HCT116 (cell line): ENCODE data around the gene TRAK1. TPM values are rescaled to one million over a fixed set of nuclear protein-coding genes. Genes with fewer than 3 reads are reported as not detected.

Experiments used
- ATAC-seq: fragments of 200-7000 bp; cut with Tn5 transposase; 2 replicates; pipeline ENCODE4 v1.9.1; 2020; ENCODE audit warnings: mild to moderate bottlenecking, moderate library complexity
- BruUV-seq: library from RNA; stranded (reverse); fragments of 400-500 nt; replicated peaks from 2 replicates; lab custom pipeline; 2021; lab: Mats Ljungman, UMichigan
- CTCF ChIA-PET: fragments of 300-600 bp; sonication (Branson Sonifier 250); formaldehyde crosslinking; loops from one replicate; lab custom pipeline; 2021; ENCODE audit warnings: antibody characterized with exemption; lab: Charles Lee
- POLR2A ChIA-PET: fragments of 300-600, 350-600 bp; sonication (Branson Sonifier 250); formaldehyde crosslinking; loops from one replicate; lab custom pipeline; 2021; ENCODE audit warnings: antibody characterized with exemption; lab: Charles Lee
- RAD21 ChIA-PET, 2 experiments: fragments of 300-600 bp; sonication (Branson Sonifier 250); formaldehyde crosslinking; loops; one replicate each; lab custom pipeline; 2023; ENCODE audit warnings: low total read pairs in 2 of 2; ENCODE audit not compliant: uncharacterized antibody in 2 of 2, unreplicated experiment in 2 of 2, low non-redundant PET in 1 of 2; lab: Charles Lee
- DNase-seq: peaks from one replicate; pipeline ENCODE4 v3.0.0-alpha.2; 2010; ENCODE audit warnings: low read depth, low spot score
- H2AFZ ChIP-seq: fragments of 200-600 bp; shearing (Covaris generic), sonication (generic); 2 replicates; pipeline ENCODE4 v1.6.1; 2017; ENCODE audit warnings: low read depth, mixed run types, mixed read lengths, antibody characterized with exemption, low read length; ENCODE audit not compliant: poor library complexity, severe bottlenecking
- H3K27ac ChIP-seq: 2 replicates; pipeline ENCODE4 v1.5.1; 2012; ENCODE audit warnings: low read depth, low read length
- H3K27me3 ChIP-seq: fragments of 200-600 bp; sonication (generic); 2 replicates; pipeline ENCODE4 v1.6.1; 2016; ENCODE audit warnings: mixed run types, low read length, mixed read lengths; ENCODE audit not compliant: insufficient read depth
- H3K36me3 ChIP-seq, 2 experiments: fragments of 200-500 bp in 1 of 2; fragments of 200-600 bp in 1 of 2; sonication (Bioruptor generic) in 1 of 2; sonication (generic) in 1 of 2; 2 replicates each; pipeline versions ENCODE4 v1.5.1 to v1.6.1; 2014 to 2016; ENCODE audit warnings: low read length in 2 of 2, inconsistent platforms in 1 of 2, mixed read lengths in 1 of 2, mixed run types in 1 of 2; ENCODE audit not compliant: insufficient read depth in 2 of 2, control insufficient read depth in 1 of 2
- H3K4me1 ChIP-seq, 2 experiments: fragments of 200-600 bp in 1 of 2; sonication (generic) in 1 of 2; 2 replicates each; pipeline versions ENCODE4 v1.5.1 to v1.6.1; 2012 to 2017; ENCODE audit warnings: low read length in 2 of 2, inconsistent platforms in 1 of 2, mild to moderate bottlenecking in 1 of 2, mixed read lengths in 1 of 2, mixed run types in 1 of 2, moderate library complexity in 1 of 2; ENCODE audit not compliant: insufficient read depth in 2 of 2, control insufficient read depth in 1 of 2
- H3K4me2 ChIP-seq: fragments of 200-600 bp; sonication (generic); 2 replicates; pipeline ENCODE4 v1.6.1; 2017; ENCODE audit warnings: mixed run types, low read length, mixed read lengths
- H3K4me3 ChIP-seq, 2 experiments: fragments of 200-600 bp in 1 of 2; sonication (generic) in 1 of 2; replicated peaks in 1 of 2; 2 replicates each; pipeline ENCODE4 v1.5.1; 2011 to 2016; ENCODE audit warnings: low read length in 2 of 2, control low read depth in 1 of 2, low read depth in 1 of 2, mild to moderate bottlenecking in 1 of 2, mixed read lengths in 1 of 2, mixed run types in 1 of 2
- H3K79me2 ChIP-seq: fragments of 200-600 bp; sonication (generic); 2 replicates; pipeline ENCODE4 v1.6.1; 2017; ENCODE audit warnings: mild to moderate bottlenecking, mixed run types, low read length, moderate library complexity, mixed read lengths; ENCODE audit not compliant: insufficient read depth
- H3K9ac ChIP-seq: fragments of 200-600 bp; sonication (generic); 2 replicates; pipeline ENCODE4 v1.6.1; 2016; ENCODE audit warnings: low read length, mixed read lengths
- H3K9me2 ChIP-seq: fragments of 200-600 bp; sonication (generic), shearing (Covaris generic); 2 replicates; pipeline ENCODE4 v1.6.1; 2017; ENCODE audit warnings: mixed run types, mild to moderate bottlenecking, moderate library complexity; ENCODE audit not compliant: insufficient read depth
- H3K9me3 ChIP-seq, 2 experiments: fragments of 200-500 bp in 1 of 2; fragments of 200-600 bp in 1 of 2; sonication (Bioruptor generic) in 1 of 2; sonication (generic) in 1 of 2; 2 replicates each; pipeline ENCODE4 v1.6.1; 2014 to 2017; ENCODE audit warnings: low read length in 2 of 2, mixed read lengths in 2 of 2, inconsistent platforms in 1 of 2, low read depth in 1 of 2, mild to moderate bottlenecking in 1 of 2, mixed run types in 1 of 2, moderate library complexity in 1 of 2; ENCODE audit not compliant: control insufficient read depth in 1 of 2, insufficient read depth in 1 of 2
- H4K20me1 ChIP-seq: fragments of 200-600 bp; sonication (generic), shearing (Covaris generic); 2 replicates; pipeline ENCODE4 v1.6.1; 2017; ENCODE audit warnings: mixed run types, mild to moderate bottlenecking, moderate library complexity; ENCODE audit not compliant: insufficient read depth
- JUND ChIP-seq: IDR thresholded peaks from 2 replicates; pipeline ENCODE4 v1.6.1; 2012
- POLR2A ChIP-seq: IDR thresholded peaks from 2 replicates; pipeline ENCODE4 v1.7.0; 2011; ENCODE audit warnings: borderline replicate concordance; ENCODE audit not compliant: insufficient read depth, insufficient read length; ENCODE audit errors: extremely low read depth
- ZBTB33 ChIP-seq: IDR thresholded peaks from 2 replicates; pipeline ENCODE4 v1.6.1; 2011; ENCODE audit warnings: mild to moderate bottlenecking, low read length, moderate library complexity; ENCODE audit not compliant: insufficient replicate concordance; ENCODE audit errors: extremely low read depth
- ZFX ChIP-seq: fragments of 450-650 bp; IDR thresholded peaks from 2 replicates; pipeline ENCODE4 v1.6.1; 2017
- intact Hi-C: fragments of 100-400 bp; cut with micrococcal nuclease; formaldehyde crosslinking; loops from 2 replicates; pipeline ENCODE4 v1.10.0; 2022
- total RNA-seq: library from RNA; stranded (reverse); gene quantifications from one replicate; pipeline ENCODE4 v1.2.1, GENCODE V29; 2021; ENCODE audit not compliant: unreplicated experiment

The TRAK1 gene
- total RNA-seq, 1 experiment from 2014 or later, result 25.9 TPM

DNA sequence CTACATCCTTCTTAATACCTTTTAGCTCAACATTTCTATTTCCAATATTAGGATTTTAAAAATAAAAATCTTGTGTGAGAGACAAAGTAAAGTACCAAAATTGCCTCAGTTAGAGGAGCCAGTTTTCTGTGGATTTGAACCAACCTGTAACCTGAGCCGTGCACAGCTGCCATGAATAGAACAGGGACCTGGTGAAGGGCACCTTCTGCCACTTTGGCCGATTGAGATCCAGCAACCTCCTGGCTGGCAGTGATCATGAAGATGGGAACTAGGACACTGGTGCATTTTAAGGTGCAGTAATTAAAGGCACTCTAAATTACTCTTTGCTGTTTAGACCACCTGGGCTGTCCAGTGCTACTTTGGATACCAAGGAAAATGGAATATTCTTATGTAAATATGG, 34.3 kb upstream of the TRAK1 start:
- ATAC-seq, result no peak
- peaks cover 11 to 25% of the 10 kb centered on the region in 2 experiments for H3K4me1 ChIP-seq
- no peak overlapping the region for H2AFZ ChIP-seq
- H3K79me2 ChIP-seq, result peaks cover 56% of the 10 kb centered on the region
- no peak overlapping the region for H3K4me2 ChIP-seq
- no peaks in the 10 kb centered on the region for H3K9me3 ChIP-seq
- RAD21 ChIA-PET, result no interaction called here
- no TSS peak for BruUV-seq
- H3K27ac ChIP-seq, result no peak overlapping the region
- POLR2A ChIA-PET, result no interaction called here
- H3K27me3 ChIP-seq, result no peaks in the 10 kb centered on the region
- intact Hi-C loops, result no loop called here
- H3K9me2 ChIP-seq, result no peaks in the 10 kb centered on the region
- no peak overlapping the region for H3K4me3 ChIP-seq
- no peak overlapping the region for H3K9ac ChIP-seq
- CTCF ChIA-PET, result no interaction called here
- H3K36me3 ChIP-seq, result no peaks in the 10 kb centered on the region
- TF ChIP-seq ZFX, result no peak
- TF ChIP-seq JUND, result no peak
- TF ChIP-seq ZBTB33, result no peak
- TF ChIP-seq, all 23 proteins: peak for 0
- H4K20me1 ChIP-seq, result no peaks in the 10 kb centered on the region
- DNase-seq, result no peak

DNA sequence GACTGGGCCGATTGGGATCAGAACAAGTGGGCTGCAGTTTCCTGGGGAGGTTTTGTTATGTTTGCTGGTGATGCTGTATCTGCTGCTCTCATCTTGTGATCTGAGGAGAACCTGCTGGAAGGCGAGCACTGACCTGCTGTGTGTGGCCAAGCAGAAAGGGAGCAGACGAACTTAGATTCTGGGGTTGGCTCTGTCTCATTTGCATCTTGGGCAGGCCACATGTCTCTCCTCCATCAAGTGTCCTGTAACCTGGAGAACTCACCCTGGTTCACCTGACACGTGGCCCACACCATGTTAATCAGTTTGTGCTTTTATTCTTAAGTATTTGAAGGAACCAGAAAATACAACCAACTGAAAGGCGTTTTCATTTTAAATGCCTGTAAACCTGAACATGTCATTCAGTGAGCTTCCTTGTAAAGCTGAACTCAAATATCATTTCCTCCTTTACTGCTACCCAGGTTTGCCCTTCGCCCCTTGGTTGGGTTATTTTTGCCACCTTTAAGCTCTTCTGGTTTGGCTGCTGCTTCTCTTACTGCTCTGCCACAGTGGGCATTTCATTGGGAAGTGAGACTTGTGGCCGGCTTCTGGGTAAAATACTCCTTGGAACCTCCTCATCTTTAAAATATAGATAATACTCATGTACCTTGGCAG, 33.5 kb upstream of the TRAK1 start:
- no peak overlapping the region for H3K4me2 ChIP-seq
- RAD21 ChIA-PET, result no interaction called here
- H3K9ac ChIP-seq, result no peak overlapping the region
- no peak overlapping the region for H3K27ac ChIP-seq
- no peaks in the 10 kb centered on the region for H3K36me3 ChIP-seq
- POLR2A ChIA-PET, result no interaction called here
- no TSS peak for BruUV-seq
- no peak overlapping the region for H3K4me3 ChIP-seq
- no peak for ATAC-seq
- H3K27me3 ChIP-seq, result no peaks in the 10 kb centered on the region
- no peaks in the 10 kb centered on the region for H3K9me3 ChIP-seq
- intact Hi-C loops, result no loop called here
- H3K79me2 ChIP-seq, result peaks cover 56% of the 10 kb centered on the region
- peaks cover 19 to 33% of the 10 kb centered on the region in 2 experiments for H3K4me1 ChIP-seq
- H2AFZ ChIP-seq, result no peak overlapping the region
- TF ChIP-seq ZBTB33, result no peak
- no peak for TF ChIP-seq POLR2A
- TF ChIP-seq, all 23 proteins: peak for 0
- Histone ChIP-seq H3K9me2 (no peaks in the 10 kb centered on the region), H4K20me1 (no peaks in the 10 kb centered on the region)
- no peak for DNase-seq
- CTCF ChIA-PET, result no interaction called here
